Body of pancreas (tissue), 4 donors: ENCODE data around the gene OLFML2A.
A peak's percentile ranks its signal among the peaks of the same experiment; 100 is the strongest.

Source experiments
- CTCF ChIP-seq, 7 experiments: fragments of 450-650 bp in 4 of 7; fragments of 200-600 bp in 3 of 7; sonication (generic) in 3 of 7; IDR thresholded peaks; one replicate each; pipeline ENCODE4 v1.5.1; 2016 to 2019; ENCODE audit warnings: antibody characterized with exemption in 7 of 7
- POLR2A ChIP-seq, 3 donors: fragments of 450-650 bp; IDR thresholded peaks; one replicate each; pipeline ENCODE4 v1.6.1; 2016; ENCODE audit warnings: antibody characterized with exemption in 3 of 3, mild to moderate bottlenecking in 2 of 3

GRCh38 chr9:124794902-124795491, 18.1 kb downstream of the OLFML2A start:
- TF ChIP-seq CTCF (IDR thresholded peaks at IDR 0.05) (peak in 5 of 7 experiments; percentile 12 to 56 (median 35)), POLR2A (IDR thresholded peaks at IDR 0.05) (no peak)
